Measurements from ENCODE around the gene SBF2. TPM values are rescaled to one million over a fixed set of nuclear protein-coding genes. Genes with fewer than 3 reads are reported as not detected.

Gene SBF2
- total and polyA plus RNA-seq, 2 of the 13 experiments (the other 11 are each of a cell fraction or from before 2014, with no cell fraction given) = 24.0 to 45.8 TPM

GRCh38 chr11:10326012-10326964, 32.3 kb upstream of the SBF2 start (continued):
- peak; percentile 81 for TF ChIP-seq SAP130 (CRISPR knock-in tag; IDR thresholded peaks at IDR 0.05; ENCODE audit: low read depth)
- peak; percentile 86; the same call in 1 of the 2 replicates for TF ChIP-seq ZNF816 (CRISPR knock-in tag; IDR thresholded peaks at IDR 0.05; ENCODE audit: borderline replicate concordance)
- TF ChIP-seq HOXA9 (CRISPR knock-in tag; IDR thresholded peaks at IDR 0.05; ENCODE audit: borderline replicate concordance) = no peak
- TF ChIP-seq CBX5 (CRISPR knock-in tag; IDR thresholded peaks at IDR 0.05; ENCODE audit: borderline replicate concordance) = peak; percentile 86
- peak; percentile 86; the same call in 1 of the 2 replicates for TF ChIP-seq ZSCAN9 (CRISPR knock-in tag; IDR thresholded peaks at IDR 0.05; ENCODE audit: borderline replicate concordance)
- TF ChIP-seq, protein P1, sequence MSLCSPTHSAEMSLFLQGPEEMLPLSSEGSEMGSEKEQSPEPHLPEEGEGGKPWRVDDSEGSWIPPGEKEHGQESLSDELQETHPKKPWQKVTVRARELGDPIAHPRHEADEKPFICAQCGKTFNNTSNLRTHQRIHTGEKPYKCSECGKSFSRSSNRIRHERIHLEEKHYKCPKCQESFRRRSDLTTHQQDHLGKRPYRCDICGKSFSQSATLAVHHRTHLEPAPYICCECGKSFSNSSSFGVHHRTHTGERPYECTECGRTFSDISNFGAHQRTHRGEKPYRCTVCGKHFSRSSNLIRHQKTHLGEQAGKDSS (CRISPR knock-in tag; IDR thresholded peaks at IDR 0.05; ENCODE audit: borderline replicate concordance, low read depth) = peak; percentile 75; the same call in 1 of the 2 replicates
- 0 out of 2 replicates have a peak, but pooled peaks have one; percentile 65 for TF ChIP-seq TFE3 (CRISPR knock-in tag; IDR thresholded peaks at IDR 0.05)
- TF ChIP-seq, protein P2, sequence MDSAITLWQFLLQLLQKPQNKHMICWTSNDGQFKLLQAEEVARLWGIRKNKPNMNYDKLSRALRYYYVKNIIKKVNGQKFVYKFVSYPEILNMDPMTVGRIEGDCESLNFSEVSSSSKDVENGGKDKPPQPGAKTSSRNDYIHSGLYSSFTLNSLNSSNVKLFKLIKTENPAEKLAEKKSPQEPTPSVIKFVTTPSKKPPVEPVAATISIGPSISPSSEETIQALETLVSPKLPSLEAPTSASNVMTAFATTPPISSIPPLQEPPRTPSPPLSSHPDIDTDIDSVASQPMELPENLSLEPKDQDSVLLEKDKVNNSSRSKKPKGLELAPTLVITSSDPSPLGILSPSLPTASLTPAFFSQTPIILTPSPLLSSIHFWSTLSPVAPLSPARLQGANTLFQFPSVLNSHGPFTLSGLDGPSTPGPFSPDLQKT (CRISPR knock-in tag; IDR thresholded peaks at IDR 0.05; ENCODE audit: borderline replicate concordance) = no peak
- TF ChIP-seq ZNF451 (CRISPR knock-in tag; IDR thresholded peaks at IDR 0.05) = 0 out of 2 replicates have a peak, but pooled peaks have one; percentile 71
- peak; percentile 72 for TF ChIP-seq PPARG (CRISPR knock-in tag; conservative IDR thresholded peaks at IDR 0.05)
- TF ChIP-seq ZNF263 (CRISPR knock-in tag; IDR thresholded peaks at IDR 0.05) = no peak; the same call in 1 of the 2 replicates
- no peak for TF ChIP-seq ZNF597 (CRISPR knock-in tag; IDR thresholded peaks at IDR 0.05)
- TF ChIP-seq SOX5 (CRISPR knock-in tag; IDR thresholded peaks at IDR 0.05; ENCODE audit: borderline replicate concordance) = peak; percentile 98
- TF ChIP-seq ZNF660 (CRISPR knock-in tag; IDR thresholded peaks at IDR 0.05; ENCODE audit: borderline replicate concordance, low read depth) = no peak
- TF ChIP-seq ARHGAP35 (CRISPR knock-in tag; IDR thresholded peaks at IDR 0.05; ENCODE audit: borderline replicate concordance) = no peak
- peak; percentile 49; the same call in 1 of the 2 replicates for TF ChIP-seq HOXD1 (CRISPR knock-in tag; IDR thresholded peaks at IDR 0.05)
- TF ChIP-seq ZNF761 (CRISPR knock-in tag; conservative IDR thresholded peaks at IDR 0.05) = 0 out of 2 replicates have a peak, but pooled peaks have one; percentile 19
- no peak for TF ChIP-seq ETV6 (CRISPR knock-in tag; conservative IDR thresholded peaks at IDR 0.05)
- no peak for TF ChIP-seq IRX3 (CRISPR knock-in tag; IDR thresholded peaks at IDR 0.05; ENCODE audit: borderline replicate concordance, low read depth)
- peak; percentile 83; the same call in 1 of the 2 replicates for TF ChIP-seq MED13 (CRISPR knock-in tag; IDR thresholded peaks at IDR 0.05)
- TF ChIP-seq, protein P3, sequence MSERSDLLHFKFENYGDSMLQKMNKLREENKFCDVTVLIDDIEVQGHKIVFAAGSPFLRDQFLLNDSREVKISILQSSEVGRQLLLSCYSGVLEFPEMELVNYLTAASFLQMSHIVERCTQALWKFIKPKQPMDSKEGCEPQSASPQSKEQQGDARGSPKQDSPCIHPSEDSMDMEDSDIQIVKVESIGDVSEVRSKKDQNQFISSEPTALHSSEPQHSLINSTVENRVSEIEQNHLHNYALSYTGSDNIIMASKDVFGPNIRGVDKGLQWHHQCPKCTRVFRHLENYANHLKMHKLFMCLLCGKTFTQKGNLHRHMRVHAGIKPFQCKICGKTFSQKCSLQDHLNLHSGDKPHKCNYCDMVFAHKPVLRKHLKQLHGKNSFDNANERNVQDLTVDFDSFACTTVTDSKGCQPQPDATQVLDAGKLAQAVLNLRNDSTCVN (CRISPR knock-in tag; IDR thresholded peaks at IDR 0.05; ENCODE audit: borderline replicate concordance) = peak; percentile 99
- TF ChIP-seq ZNF746 (CRISPR knock-in tag; IDR thresholded peaks at IDR 0.05) = peak; percentile 49; the same call in 1 of the 2 replicates
- no peak for TF ChIP-seq SRSF9 (IDR thresholded peaks at IDR 0.05; ENCODE audit: borderline replicate concordance, insufficient read depth, low read depth, low read length, poor library complexity, severe bottlenecking)
